ENCODE results near the gene POLR2A. TPM values are rescaled to one million over a fixed set of nuclear protein-coding genes. Genes with fewer than 3 reads are reported as not detected.

The POLR2A gene
- 32.0 TPM for total RNA-seq (2013)
- polyA plus RNA-seq (10 to 100 TPM; 12.1 to 27.9 (median 25.4) TPM), polyA minus RNA-seq (152 and 227 TPM in 2 replicates), total RNA-seq (85.0 to 383 (median 168) reads per million in 11 experiments)

GRCh38 chr17:7484067-7484918, at the start of gene POLR2A:
TSS of gene POLR2A (plus strand) at chr17:7484366.
- H3K4me1 ChIP-seq (ENCODE audit: control insufficient read depth in 1 of 2, insufficient read depth in 2 of 2, low read length in 2 of 2), result peaks cover 39 to 59% of the 10 kb centered on the region in 2 donors
- no peak for TF ChIP-seq CTCF (IDR thresholded peaks at IDR 0.05)

More at GRCh38 chr17:7484067-7484918, at the start of gene POLR2A:
- H3K4me2 ChIP-seq (replicated peaks; ENCODE audit: extremely low read depth, low read length, poor library complexity, severe bottlenecking), result peak within 1 kb of the TSS; percentile 75
- H3K79me2 ChIP-seq (ENCODE audit: insufficient read depth, low read length), result peaks cover 62% of the 10 kb centered on the region
- intact Hi-C loops (cut with micrococcal nuclease), result loop anchor here (1.0 to 10.0 kb wide), 6 partner anchors 47 to 358 kb away; partner anchors contain the start of genes DVL2 (in 1 of the 2), KCTD11 (in 1 of the 2), PHF23 (in 1 of the 2) and TMEM102 (in 1 of the 2)
- H3K4me3 Mint-ChIP-seq, result peak within 1 kb of the TSS; percentile 93 to 97
- no peaks in the 10 kb centered on the region for H3K9me3 ChIP-seq (replicated peaks in 1 of 2; ENCODE audit: control insufficient read depth in 1 of 2, insufficient read depth in 1 of 2, low read length in 2 of 2)
- peaks cover 1 to 3% (median 2%) of the 10 kb centered on the region in 3 donors for H3K27me3 Mint-ChIP-seq (ENCODE audit: low read depth in 3 of 3)
- peak within 1 kb of the TSS; percentile 99 to 100 (median 100) for H3K27ac Mint-ChIP-seq
- peaks cover 11% of the 10 kb centered on the region in 2 donors for H3K36me3 Mint-ChIP-seq
- H2AFZ ChIP-seq (ENCODE audit: insufficient read depth, low read depth, low read length, poor library complexity, severe bottlenecking), result peak within 1 kb of the TSS; percentile 73
- 0% methylated on average over 43 of the region's 64 CpGs for WGBS (ENCODE audit: insufficient coverage)
- H3K9ac ChIP-seq (ENCODE audit: insufficient read depth, low read length, poor library complexity, severe bottlenecking), result peak within 1 kb of the TSS; percentile 91
- peak within 1 kb of the TSS; percentile 95 to 98 for H3K27ac ChIP-seq (ENCODE audit: low read depth in 1 of 2, low read length in 2 of 2)
- H3K36me3 ChIP-seq (replicated peaks in 1 of 2; ENCODE audit: control insufficient read depth in 1 of 2, insufficient read depth in 2 of 2, low read length in 2 of 2), result peaks cover 0 to 8% of the 10 kb centered on the region in 2 donors
- H3K27me3 ChIP-seq (ENCODE audit: control insufficient read depth in 2 of 2, insufficient read depth in 2 of 2, low read length in 2 of 2), result no peaks in the 10 kb centered on the region
- H3K4me1 Mint-ChIP-seq, result peaks cover 70% of the 10 kb centered on the region
- H4K20me1 ChIP-seq (ENCODE audit: insufficient read depth, low read length), result peaks cover 47% of the 10 kb centered on the region
- peak within 1 kb of the TSS; percentile 75 to 90 (median 87) for H3K4me3 ChIP-seq (replicated peaks in 1 of 3; ENCODE audit: low read depth in 2 of 3, low read length in 3 of 3)
- no peaks in the 10 kb centered on the region for H3K9me3 Mint-ChIP-seq
- peak; percentile 96 to 99 (median 98) for DNase-seq

All from CD14-positive monocyte (primary cell).